OCI-LY7 (cell line): ENCODE data around the gene GPR146. TPM values are rescaled to one million over a fixed set of nuclear protein-coding genes. Genes with fewer than 3 reads are reported as not detected.

ENCODE experiments used
- BruUV-seq: library from RNA; stranded (reverse); fragments of 400-500 nt; replicated peaks from 2 replicates; lab custom pipeline; 2021; lab: Mats Ljungman, UMichigan
- CTCF ChIA-PET: fragments of 300-600 bp; sonication (Branson Sonifier 250); formaldehyde crosslinking; loops from one replicate; lab custom pipeline; 2022; ENCODE audit warnings: antibody characterized with exemption; ENCODE audit not compliant: unreplicated experiment; lab: Charles Lee
- POLR2A ChIA-PET: fragments of 300-600 bp; sonication (Branson Sonifier 250); formaldehyde crosslinking; loops from one replicate; lab custom pipeline; 2022; ENCODE audit warnings: antibody characterized with exemption; lab: Charles Lee
- DNase-seq: peaks from one replicate; pipeline ENCODE4 v3.0.0-alpha.2; 2015; ENCODE audit warnings: low spot score
- H2AFZ ChIP-seq: fragments of 200-600 bp; sonication (generic), shearing (Covaris generic); 2 replicates; pipeline ENCODE4 v1.6.1; 2014; ENCODE audit warnings: mild to moderate bottlenecking, antibody characterized with exemption, low read length, moderate library complexity
- H3K27ac ChIP-seq: fragments of 200-600 bp; sonication (generic); 2 replicates; pipeline ENCODE4 v1.5.1; 2014; ENCODE audit warnings: mixed run types, low read depth, mild to moderate bottlenecking, moderate library complexity, low read length, inconsistent platforms; ENCODE audit not compliant: poor library complexity, severe bottlenecking
- H3K36me3 ChIP-seq: fragments of 200-600 bp; sonication (generic); 2 replicates; pipeline ENCODE4 v1.6.1; 2014; ENCODE audit warnings: mild to moderate bottlenecking, antibody characterized with exemption, low read length, moderate library complexity, mixed read lengths; ENCODE audit not compliant: insufficient read depth
- H3K4me1 ChIP-seq: fragments of 200-600 bp; sonication (generic); 2 replicates; pipeline ENCODE4 v1.5.1; 2014; ENCODE audit warnings: mild to moderate bottlenecking, low read length; ENCODE audit not compliant: insufficient read depth, poor library complexity, severe bottlenecking
- H3K4me2 ChIP-seq: fragments of 200-600 bp; sonication (generic); 2 replicates; pipeline ENCODE4 v1.6.1; 2014; ENCODE audit warnings: mild to moderate bottlenecking, low read length
- H3K4me3 ChIP-seq: fragments of 200-600 bp; sonication (generic); 2 replicates; pipeline ENCODE4 v1.5.1; 2014; ENCODE audit warnings: mild to moderate bottlenecking, low read depth, low read length; ENCODE audit not compliant: poor library complexity, severe bottlenecking
- H3K79me2 ChIP-seq: fragments of 200-600 bp; sonication (generic); 2 replicates; pipeline ENCODE4 v1.6.1; 2016; ENCODE audit warnings: low read depth, mild to moderate bottlenecking, low read length, moderate library complexity, mixed read lengths; ENCODE audit not compliant: insufficient read depth
- H3K9me2 ChIP-seq: fragments of 200-600 bp; sonication (generic); 2 replicates; pipeline ENCODE4 v1.6.1; 2016; ENCODE audit warnings: mild to moderate bottlenecking, low read length, mixed read lengths; ENCODE audit not compliant: insufficient read depth
- H3K9me3 ChIP-seq: fragments of 200-600 bp; sonication (generic); 2 replicates; pipeline ENCODE4 v1.6.1; 2014; ENCODE audit warnings: mild to moderate bottlenecking, mixed run types, low read length, mixed read lengths
- H4K20me1 ChIP-seq: fragments of 200-600 bp; sonication (generic); 2 replicates; pipeline ENCODE4 v1.6.1; 2014; ENCODE audit warnings: mild to moderate bottlenecking, antibody characterized with exemption, low read length, moderate library complexity, mixed read lengths; ENCODE audit not compliant: insufficient read depth
- EZH2phosphoT487 ChIP-seq: fragments of 200-600 bp; sonication (generic); IDR thresholded peaks from 2 replicates; pipeline ENCODE4 v1.6.1; 2018; ENCODE audit warnings: low read depth, borderline replicate concordance, mild to moderate bottlenecking, mixed run types, antibody characterized with exemption, low read length, moderate library complexity, mixed read lengths
- intact Hi-C: fragments of 100-400 bp; cut with micrococcal nuclease; formaldehyde crosslinking; loops from one replicate; pipeline ENCODE4 v1.10.0; 2022; ENCODE audit not compliant: unreplicated experiment
- total RNA-seq, 2 experiments: library from RNA; depleted of rRNA in 1 of 2; stranded (reverse); fragments of >200 nt in 1 of 2; shearing (Covaris generic) in 1 of 2; gene quantifications; 2 replicates each; pipeline ENCODE4 v1.2.3, GENCODE V29; 2014 to 2022
- TF ChIP-seq, protein P1 (sequence below): fragments of 200-600 bp; sonication (generic); conservative IDR thresholded peaks from 2 replicates; pipeline ENCODE4 v1.5.1; 2014; ENCODE audit warnings: mild to moderate bottlenecking, antibody characterized with exemption, low read length, moderate library complexity, mixed read lengths

The GPR146 gene
- total RNA-seq, 2 experiments from 2014 or later = 0.95 to 3.3 TPM

DNA sequence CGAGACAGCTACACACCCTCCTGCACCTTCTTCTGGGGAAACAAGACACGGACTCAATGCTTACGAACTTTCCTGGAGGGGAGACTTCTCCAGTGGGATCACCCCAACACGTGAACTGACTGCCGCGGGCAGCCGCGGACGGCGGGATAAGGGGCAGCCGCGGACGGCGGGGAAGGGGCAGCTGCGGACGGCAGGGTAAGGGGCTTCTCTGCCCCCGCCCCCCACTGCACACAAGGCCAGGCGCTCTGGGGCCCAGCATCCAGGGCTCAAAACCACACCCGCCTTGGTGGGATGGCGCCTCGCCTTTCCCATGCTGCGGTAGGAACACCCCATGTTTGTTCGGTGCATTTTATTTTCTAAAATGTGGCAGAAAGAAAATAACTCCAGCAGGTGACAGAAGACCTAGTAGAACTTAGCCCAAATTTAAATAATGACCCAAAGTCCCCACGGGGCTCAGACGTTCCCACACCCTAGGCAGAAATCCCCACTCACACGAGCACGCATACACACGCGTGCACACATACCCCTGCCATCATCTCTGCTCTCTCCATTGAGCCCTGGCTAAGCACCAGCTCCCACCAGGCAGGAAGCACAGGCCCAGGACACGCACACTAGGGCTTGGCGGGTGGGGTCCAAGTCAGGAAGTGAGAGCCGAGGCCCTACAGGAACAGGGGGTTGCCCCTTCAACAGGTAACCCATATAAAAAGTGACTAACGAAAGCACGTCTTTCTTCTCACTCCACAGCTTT is 26.6 kb upstream of the GPR146 start:
- Histone ChIP-seq H3K79me2 (peaks cover 17% of the 10 kb centered on the region; the same call in 1 of the 2 replicates), H3K4me2 (no peak overlapping the region), H3K9me3 (no peaks in the 10 kb centered on the region), H3K4me1 (peaks cover 44% of the 10 kb centered on the region), H3K27ac (no peak overlapping the region), H3K4me3 (no peak overlapping the region), H2AFZ (no peak overlapping the region), H3K9me2 (no peaks in the 10 kb centered on the region), H4K20me1 (no peaks in the 10 kb centered on the region), H3K36me3 (peaks cover 49% of the 10 kb centered on the region)
- TF ChIP-seq, protein P1, sequence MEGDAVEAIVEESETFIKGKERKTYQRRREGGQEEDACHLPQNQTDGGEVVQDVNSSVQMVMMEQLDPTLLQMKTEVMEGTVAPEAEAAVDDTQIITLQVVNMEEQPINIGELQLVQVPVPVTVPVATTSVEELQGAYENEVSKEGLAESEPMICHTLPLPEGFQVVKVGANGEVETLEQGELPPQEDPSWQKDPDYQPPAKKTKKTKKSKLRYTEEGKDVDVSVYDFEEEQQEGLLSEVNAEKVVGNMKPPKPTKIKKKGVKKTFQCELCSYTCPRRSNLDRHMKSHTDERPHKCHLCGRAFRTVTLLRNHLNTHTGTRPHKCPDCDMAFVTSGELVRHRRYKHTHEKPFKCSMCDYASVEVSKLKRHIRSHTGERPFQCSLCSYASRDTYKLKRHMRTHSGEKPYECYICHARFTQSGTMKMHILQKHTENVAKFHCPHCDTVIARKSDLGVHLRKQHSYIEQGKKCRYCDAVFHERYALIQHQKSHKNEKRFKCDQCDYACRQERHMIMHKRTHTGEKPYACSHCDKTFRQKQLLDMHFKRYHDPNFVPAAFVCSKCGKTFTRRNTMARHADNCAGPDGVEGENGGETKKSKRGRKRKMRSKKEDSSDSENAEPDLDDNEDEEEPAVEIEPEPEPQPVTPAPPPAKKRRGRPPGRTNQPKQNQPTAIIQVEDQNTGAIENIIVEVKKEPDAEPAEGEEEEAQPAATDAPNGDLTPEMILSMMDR = no peak
- no peak for TF ChIP-seq EZH2phosphoT487
- ChIA-PET POLR2A (no interaction called here), CTCF (no interaction called here)
- no peak for DNase-seq
- BruUV-seq = no TSS peak
- intact Hi-C loops = no loop called here

DNA sequence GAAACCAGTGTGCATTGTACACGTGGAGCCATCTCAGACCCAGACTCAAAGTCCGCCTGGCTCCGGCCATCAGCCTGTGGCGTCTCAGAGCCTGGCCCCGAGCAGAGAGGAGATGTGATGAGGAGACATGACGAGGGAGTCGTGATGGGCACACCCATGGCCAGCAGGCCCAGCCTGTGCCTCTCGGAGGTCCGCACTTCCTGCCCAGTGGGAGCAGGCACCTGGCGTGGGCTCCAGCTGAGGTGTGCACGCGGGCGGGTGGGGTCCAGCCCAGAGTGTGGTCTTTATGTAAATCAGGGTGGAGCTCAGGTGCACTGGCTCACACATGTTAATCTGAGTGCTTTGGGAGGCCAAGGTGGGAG is 26.0 kb upstream of the GPR146 start:
- Histone ChIP-seq H3K4me2 (no peak overlapping the region), H3K27ac (no peak overlapping the region), H3K9me3 (no peaks in the 10 kb centered on the region), H4K20me1 (no peaks in the 10 kb centered on the region), H3K4me1 (peaks cover 50% of the 10 kb centered on the region), H3K9me2 (no peaks in the 10 kb centered on the region), H2AFZ (no peak overlapping the region), H3K79me2 (peaks cover 21% of the 10 kb centered on the region; the same call in 1 of the 2 replicates), H3K4me3 (no peak overlapping the region), H3K36me3 (peaks cover 49% of the 10 kb centered on the region)
- ChIA-PET POLR2A (no interaction called here), CTCF (no interaction called here)
- TF ChIP-seq EZH2phosphoT487 = no peak
- TF ChIP-seq, protein P1 = no peak
- no peak for DNase-seq
- intact Hi-C loops = no loop called here
- no TSS peak for BruUV-seq

DNA sequence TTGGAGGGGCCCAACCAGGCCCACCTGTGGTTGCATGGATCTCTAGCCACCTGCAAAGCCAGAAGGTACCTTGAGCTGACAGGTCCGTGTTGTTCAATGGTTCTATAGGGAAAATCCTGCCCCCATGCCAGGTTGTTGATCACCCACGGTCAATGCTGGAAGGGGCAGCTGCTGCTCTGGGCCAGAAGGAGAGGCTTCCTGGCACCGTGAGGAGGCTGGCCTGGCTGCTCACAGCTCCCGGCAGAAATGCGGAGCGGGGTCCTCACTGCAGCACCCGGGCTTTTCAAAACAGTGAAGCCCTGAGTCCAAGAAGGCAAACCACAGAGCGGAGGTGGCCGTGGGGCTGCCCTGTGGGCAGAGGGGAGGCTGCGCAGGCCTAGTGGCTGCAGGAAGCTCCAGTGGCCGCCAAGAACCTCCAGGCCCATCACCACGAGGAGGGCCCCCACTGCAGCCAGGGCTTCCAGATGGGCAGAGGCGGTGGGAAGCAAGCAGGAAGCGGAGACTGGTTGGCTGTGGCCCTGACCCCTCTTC is 25.0 kb upstream of the GPR146 start:
- BruUV-seq = no TSS peak
- H3K4me3 ChIP-seq = no peak overlapping the region
- no peaks in the 10 kb centered on the region for H3K9me3 ChIP-seq
- no peak for DNase-seq
- no peak for TF ChIP-seq EZH2phosphoT487
- TF ChIP-seq, protein P1 = no peak
- no peaks in the 10 kb centered on the region for H3K9me2 ChIP-seq
- no peak overlapping the region for H3K4me2 ChIP-seq
- POLR2A ChIA-PET = no interaction called here
- no peak overlapping the region for H2AFZ ChIP-seq
- peaks cover 49% of the 10 kb centered on the region for H3K36me3 ChIP-seq
- H3K79me2 ChIP-seq = peaks cover 28% of the 10 kb centered on the region; the same call in 1 of the 2 replicates
- intact Hi-C loops = no loop called here
- H4K20me1 ChIP-seq = no peaks in the 10 kb centered on the region
- CTCF ChIA-PET = no interaction called here
- peaks cover 60% of the 10 kb centered on the region for H3K4me1 ChIP-seq
- H3K27ac ChIP-seq = no peak overlapping the region
